Transverse colon (tissue), 4 donors: ENCODE measurements around the gene TRAT1.

ENCODE experiments used
- POLR2AphosphoS5 ChIP-seq, 3 donors: sonication (generic); formaldehyde crosslinking; IDR thresholded peaks; one replicate each; pipeline ENCODE4 v1.6.1; 2016; ENCODE audit warnings: antibody characterized with exemption in 3 of 3
- TF ChIP-seq, protein P1 (sequence below), 5 experiments: fragments of 200-600 bp in 3 of 5; fragments of 450-650 bp in 2 of 5; sonication (generic) in 3 of 5; IDR thresholded peaks; 1 replicate in 2 of 5; 2 replicates in 3 of 5; pipeline ENCODE4 v1.5.1; 2016 to 2017; ENCODE audit warnings: antibody characterized with exemption in 5 of 5, inconsistent platforms in 3 of 5, mild to moderate bottlenecking in 2 of 5, moderate library complexity in 1 of 5

DNA sequence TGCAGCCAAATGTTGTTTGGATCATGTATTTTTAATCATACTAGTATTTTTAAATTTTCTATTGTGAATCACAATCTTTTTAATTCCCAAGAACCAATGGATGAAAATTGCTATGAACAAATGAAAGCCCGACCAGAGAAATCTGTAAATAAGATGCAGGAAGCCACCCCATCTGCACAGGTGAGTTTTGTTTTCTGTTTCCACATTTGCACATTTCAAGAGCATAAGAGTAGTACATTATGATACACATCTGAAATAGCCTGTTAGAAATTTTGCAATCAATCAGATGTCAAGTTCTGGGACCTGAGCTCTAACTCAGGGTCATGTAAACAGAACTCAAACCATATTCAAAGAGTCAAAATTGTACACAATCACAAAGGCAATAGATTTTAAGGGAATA, 26.5 kb downstream of the TRAT1 start:
- TF ChIP-seq, protein P1, sequence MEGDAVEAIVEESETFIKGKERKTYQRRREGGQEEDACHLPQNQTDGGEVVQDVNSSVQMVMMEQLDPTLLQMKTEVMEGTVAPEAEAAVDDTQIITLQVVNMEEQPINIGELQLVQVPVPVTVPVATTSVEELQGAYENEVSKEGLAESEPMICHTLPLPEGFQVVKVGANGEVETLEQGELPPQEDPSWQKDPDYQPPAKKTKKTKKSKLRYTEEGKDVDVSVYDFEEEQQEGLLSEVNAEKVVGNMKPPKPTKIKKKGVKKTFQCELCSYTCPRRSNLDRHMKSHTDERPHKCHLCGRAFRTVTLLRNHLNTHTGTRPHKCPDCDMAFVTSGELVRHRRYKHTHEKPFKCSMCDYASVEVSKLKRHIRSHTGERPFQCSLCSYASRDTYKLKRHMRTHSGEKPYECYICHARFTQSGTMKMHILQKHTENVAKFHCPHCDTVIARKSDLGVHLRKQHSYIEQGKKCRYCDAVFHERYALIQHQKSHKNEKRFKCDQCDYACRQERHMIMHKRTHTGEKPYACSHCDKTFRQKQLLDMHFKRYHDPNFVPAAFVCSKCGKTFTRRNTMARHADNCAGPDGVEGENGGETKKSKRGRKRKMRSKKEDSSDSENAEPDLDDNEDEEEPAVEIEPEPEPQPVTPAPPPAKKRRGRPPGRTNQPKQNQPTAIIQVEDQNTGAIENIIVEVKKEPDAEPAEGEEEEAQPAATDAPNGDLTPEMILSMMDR (IDR thresholded peaks at IDR 0.05): no peak
- TF ChIP-seq POLR2AphosphoS5 (IDR thresholded peaks at IDR 0.05): no peak
